ENCODE measurements around the gene TAB2.

Gene TAB2

GRCh38 chr6:149393002-149393679 is 75.6 kb downstream of the TAB2 start:
- Histone ChIP-seq H3K79me2 (ENCODE audit: control insufficient read depth, low read length) (peaks cover 10% of the 10 kb centered on the region), H3K9me2 (replicated peaks; ENCODE audit: control insufficient read depth, low read length) (no peaks in the 10 kb centered on the region), H3K9me3 (ENCODE audit: control insufficient read depth, insufficient read depth, low read length) (no peaks in the 10 kb centered on the region), H3K4me1 (ENCODE audit: control insufficient read depth, low read length) (no peaks in the 10 kb centered on the region), H3F3A (ENCODE audit: control insufficient read depth, insufficient read depth) (no peaks in the 10 kb centered on the region), H3K27me3 (ENCODE audit: control insufficient read depth, low read length) (no peaks in the 10 kb centered on the region), H3K4me2 (ENCODE audit: low read length) (no peak overlapping the region), H4K20me1 (ENCODE audit: control insufficient read depth, insufficient read depth, low read depth, low read length) (no peaks in the 10 kb centered on the region), H3K27ac (ENCODE audit: low read depth, low read length) (no peak overlapping the region), H3K36me3 (ENCODE audit: control insufficient read depth, low read length) (peaks cover 19% of the 10 kb centered on the region), H3K4me3 (ENCODE audit: low read length) (no peak overlapping the region)
- TF ChIP-seq, protein P1, sequence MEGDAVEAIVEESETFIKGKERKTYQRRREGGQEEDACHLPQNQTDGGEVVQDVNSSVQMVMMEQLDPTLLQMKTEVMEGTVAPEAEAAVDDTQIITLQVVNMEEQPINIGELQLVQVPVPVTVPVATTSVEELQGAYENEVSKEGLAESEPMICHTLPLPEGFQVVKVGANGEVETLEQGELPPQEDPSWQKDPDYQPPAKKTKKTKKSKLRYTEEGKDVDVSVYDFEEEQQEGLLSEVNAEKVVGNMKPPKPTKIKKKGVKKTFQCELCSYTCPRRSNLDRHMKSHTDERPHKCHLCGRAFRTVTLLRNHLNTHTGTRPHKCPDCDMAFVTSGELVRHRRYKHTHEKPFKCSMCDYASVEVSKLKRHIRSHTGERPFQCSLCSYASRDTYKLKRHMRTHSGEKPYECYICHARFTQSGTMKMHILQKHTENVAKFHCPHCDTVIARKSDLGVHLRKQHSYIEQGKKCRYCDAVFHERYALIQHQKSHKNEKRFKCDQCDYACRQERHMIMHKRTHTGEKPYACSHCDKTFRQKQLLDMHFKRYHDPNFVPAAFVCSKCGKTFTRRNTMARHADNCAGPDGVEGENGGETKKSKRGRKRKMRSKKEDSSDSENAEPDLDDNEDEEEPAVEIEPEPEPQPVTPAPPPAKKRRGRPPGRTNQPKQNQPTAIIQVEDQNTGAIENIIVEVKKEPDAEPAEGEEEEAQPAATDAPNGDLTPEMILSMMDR (IDR thresholded peaks at IDR 0.05; ENCODE audit: low read depth, low read length, poor library complexity, severe bottlenecking): no peak
- no peak for TF ChIP-seq EZH2phosphoT487 (IDR thresholded peaks at IDR 0.05; ENCODE audit: borderline replicate concordance, low read length)

- no peak for TF ChIP-seq EZH2phosphoT487 (IDR thresholded peaks at IDR 0.05; ENCODE audit: borderline replicate concordance, low read length)
- TF ChIP-seq, protein P1 (IDR thresholded peaks at IDR 0.05; ENCODE audit: low read depth, low read length, poor library complexity, severe bottlenecking): no peak
- H3K27ac ChIP-seq (ENCODE audit: low read depth, low read length): no peak overlapping the region
- H3K36me3 ChIP-seq (ENCODE audit: control insufficient read depth, low read length): peaks cover 32% of the 10 kb centered on the region
- no peaks in the 10 kb centered on the region for H3K27me3 ChIP-seq (ENCODE audit: control insufficient read depth, low read length)
- no peaks in the 10 kb centered on the region for H3K9me3 ChIP-seq (ENCODE audit: control insufficient read depth, insufficient read depth, low read length)
- peaks cover 10% of the 10 kb centered on the region for H3K79me2 ChIP-seq (ENCODE audit: control insufficient read depth, low read length)
- no peak overlapping the region for H3K4me2 ChIP-seq (ENCODE audit: low read length)
- H3K4me3 ChIP-seq (ENCODE audit: low read length): no peak overlapping the region
- no peaks in the 10 kb centered on the region for H3K4me1 ChIP-seq (ENCODE audit: control insufficient read depth, low read length)
- no peaks in the 10 kb centered on the region for H3F3A ChIP-seq (ENCODE audit: control insufficient read depth, insufficient read depth)
- no peaks in the 10 kb centered on the region for H4K20me1 ChIP-seq (ENCODE audit: control insufficient read depth, insufficient read depth, low read depth, low read length)
- H3K9me2 ChIP-seq (replicated peaks; ENCODE audit: control insufficient read depth, low read length): no peaks in the 10 kb centered on the region
Measured at GRCh38 chr6:149395185-149395584, 77.7 kb downstream of the TAB2 start.

- Histone ChIP-seq H3K27me3 (ENCODE audit: control insufficient read depth, low read length) (no peaks in the 10 kb centered on the region), H4K20me1 (ENCODE audit: control insufficient read depth, insufficient read depth, low read depth, low read length) (no peaks in the 10 kb centered on the region), H3K4me2 (ENCODE audit: low read length) (no peak overlapping the region), H3K4me1 (ENCODE audit: control insufficient read depth, low read length) (no peaks in the 10 kb centered on the region), H3K79me2 (ENCODE audit: control insufficient read depth, low read length) (peaks cover 8% of the 10 kb centered on the region), H3K9me2 (replicated peaks; ENCODE audit: control insufficient read depth, low read length) (no peaks in the 10 kb centered on the region), H3F3A (ENCODE audit: control insufficient read depth, insufficient read depth) (no peaks in the 10 kb centered on the region), H3K36me3 (ENCODE audit: control insufficient read depth, low read length) (peaks cover 46% of the 10 kb centered on the region), H3K27ac (ENCODE audit: low read depth, low read length) (no peak overlapping the region), H3K9me3 (ENCODE audit: control insufficient read depth, insufficient read depth, low read length) (no peaks in the 10 kb centered on the region), H3K4me3 (ENCODE audit: low read length) (no peak overlapping the region)
- TF ChIP-seq EZH2phosphoT487 (IDR thresholded peaks at IDR 0.05; ENCODE audit: borderline replicate concordance, low read length): no peak
- TF ChIP-seq, protein P1 (IDR thresholded peaks at IDR 0.05; ENCODE audit: low read depth, low read length, poor library complexity, severe bottlenecking): no peak
Measured at GRCh38 chr6:149397384-149397783, 79.9 kb downstream of the TAB2 start.

Data from DOHH2 (cell line).